Peyer's patch (tissue), 4 donors: ENCODE data around the gene ENPP7.

ENCODE experiments used
- POLR2A ChIP-seq, 2 donors: fragments of 450-650 bp; IDR thresholded peaks; one replicate each; pipeline ENCODE4 v1.5.1; 2017; ENCODE audit warnings: antibody characterized with exemption in 2 of 2, mild to moderate bottlenecking in 2 of 2, moderate library complexity in 2 of 2
- TF ChIP-seq, protein P1 (sequence below), 6 experiments: fragments of 450-650 bp in 4 of 6; fragments of 200-600 bp in 2 of 6; sonication (generic) in 1 of 6; IDR thresholded peaks; one replicate each; pipeline ENCODE4 v1.5.1; 2017 to 2019; ENCODE audit warnings: antibody characterized with exemption in 6 of 6, mild to moderate bottlenecking in 3 of 6, moderate library complexity in 1 of 6

DNA sequence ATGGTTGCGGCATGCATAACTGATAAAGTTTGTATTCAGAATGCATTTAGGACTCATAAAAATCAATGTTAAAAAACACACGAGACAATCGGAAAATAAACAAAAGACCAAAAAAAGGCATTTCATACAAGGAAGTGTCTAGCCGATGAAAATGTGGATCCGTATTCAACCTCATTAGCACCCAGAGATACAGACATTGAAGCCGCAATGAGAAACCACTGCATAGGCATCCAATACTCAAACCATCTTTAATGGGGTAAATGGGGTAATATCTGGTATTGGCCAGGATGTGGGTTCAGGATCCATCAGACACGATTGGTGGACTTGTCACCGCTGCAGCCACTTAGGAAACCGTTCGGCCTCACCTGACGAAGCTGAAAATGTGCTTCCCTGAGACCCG lies 47.4 kb upstream of the ENPP7 start:
- no peak for TF ChIP-seq POLR2A (IDR thresholded peaks at IDR 0.05)
- TF ChIP-seq, protein P1, sequence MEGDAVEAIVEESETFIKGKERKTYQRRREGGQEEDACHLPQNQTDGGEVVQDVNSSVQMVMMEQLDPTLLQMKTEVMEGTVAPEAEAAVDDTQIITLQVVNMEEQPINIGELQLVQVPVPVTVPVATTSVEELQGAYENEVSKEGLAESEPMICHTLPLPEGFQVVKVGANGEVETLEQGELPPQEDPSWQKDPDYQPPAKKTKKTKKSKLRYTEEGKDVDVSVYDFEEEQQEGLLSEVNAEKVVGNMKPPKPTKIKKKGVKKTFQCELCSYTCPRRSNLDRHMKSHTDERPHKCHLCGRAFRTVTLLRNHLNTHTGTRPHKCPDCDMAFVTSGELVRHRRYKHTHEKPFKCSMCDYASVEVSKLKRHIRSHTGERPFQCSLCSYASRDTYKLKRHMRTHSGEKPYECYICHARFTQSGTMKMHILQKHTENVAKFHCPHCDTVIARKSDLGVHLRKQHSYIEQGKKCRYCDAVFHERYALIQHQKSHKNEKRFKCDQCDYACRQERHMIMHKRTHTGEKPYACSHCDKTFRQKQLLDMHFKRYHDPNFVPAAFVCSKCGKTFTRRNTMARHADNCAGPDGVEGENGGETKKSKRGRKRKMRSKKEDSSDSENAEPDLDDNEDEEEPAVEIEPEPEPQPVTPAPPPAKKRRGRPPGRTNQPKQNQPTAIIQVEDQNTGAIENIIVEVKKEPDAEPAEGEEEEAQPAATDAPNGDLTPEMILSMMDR (IDR thresholded peaks at IDR 0.05): no peak
